ENCODE results near the gene KIAA1958. TPM values are rescaled to one million over a fixed set of nuclear protein-coding genes. Genes with fewer than 3 reads are reported as not detected.

KIAA1958 gene
- polyA plus RNA-seq, 3 donors: 1.9 to 4.2 (median 1.9) TPM

DNA sequence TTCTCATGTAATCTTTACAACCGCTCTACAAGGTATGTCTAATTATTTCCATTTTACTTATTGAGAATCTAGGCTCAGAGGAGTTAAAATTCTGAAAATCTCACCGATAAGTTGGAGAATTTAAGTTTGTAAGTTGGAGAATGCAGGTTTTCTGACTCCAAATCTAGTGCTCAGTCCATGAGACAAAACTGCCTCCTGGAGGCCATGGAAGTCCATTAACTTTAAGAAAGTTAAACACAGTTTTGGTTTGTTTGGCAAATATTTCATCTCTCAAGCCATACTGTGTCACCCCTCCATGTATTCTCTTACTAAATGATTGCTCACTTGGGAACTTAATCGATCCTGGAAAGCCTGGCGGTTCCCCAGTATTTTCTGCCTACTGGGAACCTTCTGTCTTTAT lies 178.7 kb downstream of the KIAA1958 start:
- no CpG with 5 or more reads among the region's 4 CpGs for WGBS (ENCODE audit: insufficient coverage)
- intact Hi-C loops (cut with micrococcal nuclease): no loop called here

DNA sequence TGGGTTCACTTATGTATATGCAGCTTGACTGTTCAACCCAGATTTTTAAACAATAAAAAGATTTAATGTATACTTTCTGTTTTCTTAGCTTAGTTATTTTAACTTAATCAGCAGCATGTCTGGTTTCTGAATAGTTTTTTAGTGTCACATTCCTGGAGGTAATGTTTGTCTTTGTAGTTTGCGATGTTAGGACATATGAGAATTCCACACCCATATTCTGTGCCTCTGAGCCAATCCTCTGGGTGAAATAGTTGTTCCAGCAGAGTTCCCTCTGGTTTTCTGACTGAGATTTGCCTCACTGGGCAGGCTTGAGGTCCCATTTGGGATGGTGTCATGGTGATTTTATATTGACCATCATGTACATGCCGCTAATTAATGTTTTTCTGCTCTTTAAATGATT lies 182.7 kb downstream of the KIAA1958 start:
- peaks cover 0 to 3% (median 2%) of the 10 kb centered on the region in 3 donors for H3K27me3 Mint-ChIP-seq (ENCODE audit: low read depth in 3 of 3)
- no peak overlapping the region for H3K27ac ChIP-seq (ENCODE audit: low read depth in 1 of 2, low read length in 2 of 2)
- no peak overlapping the region for H3K27ac Mint-ChIP-seq
- no peaks in the 10 kb centered on the region for H3K9me3 Mint-ChIP-seq
- DNase-seq: no peak
- H3K4me3 ChIP-seq (replicated peaks in 1 of 3; ENCODE audit: low read depth in 2 of 3, low read length in 3 of 3): no peak overlapping the region
- no peak overlapping the region for H2AFZ ChIP-seq (ENCODE audit: insufficient read depth, low read depth, low read length, poor library complexity, severe bottlenecking)
- H3K4me3 Mint-ChIP-seq: no peak overlapping the region
- H3K9me3 ChIP-seq (replicated peaks in 1 of 2; ENCODE audit: control insufficient read depth in 1 of 2, insufficient read depth in 1 of 2, low read length in 2 of 2): no peaks in the 10 kb centered on the region
- H3K4me1 Mint-ChIP-seq: no peaks in the 10 kb centered on the region
- no CpG with 5 or more reads among the region's 2 CpGs for WGBS (ENCODE audit: insufficient coverage)
- H3K4me2 ChIP-seq (replicated peaks; ENCODE audit: extremely low read depth, low read length, poor library complexity, severe bottlenecking): no peak overlapping the region
- H3K79me2 ChIP-seq (ENCODE audit: insufficient read depth, low read length): no peaks in the 10 kb centered on the region
- H4K20me1 ChIP-seq (ENCODE audit: insufficient read depth, low read length): no peaks in the 10 kb centered on the region
- H3K36me3 Mint-ChIP-seq: no peaks in the 10 kb centered on the region
- no peak overlapping the region for H3K9ac ChIP-seq (ENCODE audit: insufficient read depth, low read length, poor library complexity, severe bottlenecking)
- no peaks in the 10 kb centered on the region for H3K27me3 ChIP-seq (ENCODE audit: control insufficient read depth in 2 of 2, insufficient read depth in 2 of 2, low read length in 2 of 2)
- TF ChIP-seq, protein P1, sequence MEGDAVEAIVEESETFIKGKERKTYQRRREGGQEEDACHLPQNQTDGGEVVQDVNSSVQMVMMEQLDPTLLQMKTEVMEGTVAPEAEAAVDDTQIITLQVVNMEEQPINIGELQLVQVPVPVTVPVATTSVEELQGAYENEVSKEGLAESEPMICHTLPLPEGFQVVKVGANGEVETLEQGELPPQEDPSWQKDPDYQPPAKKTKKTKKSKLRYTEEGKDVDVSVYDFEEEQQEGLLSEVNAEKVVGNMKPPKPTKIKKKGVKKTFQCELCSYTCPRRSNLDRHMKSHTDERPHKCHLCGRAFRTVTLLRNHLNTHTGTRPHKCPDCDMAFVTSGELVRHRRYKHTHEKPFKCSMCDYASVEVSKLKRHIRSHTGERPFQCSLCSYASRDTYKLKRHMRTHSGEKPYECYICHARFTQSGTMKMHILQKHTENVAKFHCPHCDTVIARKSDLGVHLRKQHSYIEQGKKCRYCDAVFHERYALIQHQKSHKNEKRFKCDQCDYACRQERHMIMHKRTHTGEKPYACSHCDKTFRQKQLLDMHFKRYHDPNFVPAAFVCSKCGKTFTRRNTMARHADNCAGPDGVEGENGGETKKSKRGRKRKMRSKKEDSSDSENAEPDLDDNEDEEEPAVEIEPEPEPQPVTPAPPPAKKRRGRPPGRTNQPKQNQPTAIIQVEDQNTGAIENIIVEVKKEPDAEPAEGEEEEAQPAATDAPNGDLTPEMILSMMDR (IDR thresholded peaks at IDR 0.05): no peak
- intact Hi-C loops (cut with micrococcal nuclease): no loop called here
- H3K36me3 ChIP-seq (replicated peaks in 1 of 2; ENCODE audit: control insufficient read depth in 1 of 2, insufficient read depth in 2 of 2, low read length in 2 of 2): no peaks in the 10 kb centered on the region
- H3K4me1 ChIP-seq (ENCODE audit: control insufficient read depth in 1 of 2, insufficient read depth in 2 of 2, low read length in 2 of 2): no peaks in the 10 kb centered on the region

More for the DNA sequence above, 178.7 kb downstream of the KIAA1958 start:
- Histone ChIP-seq H3K79me2 (ENCODE audit: insufficient read depth, low read length) (no peaks in the 10 kb centered on the region), H4K20me1 (ENCODE audit: insufficient read depth, low read length) (no peaks in the 10 kb centered on the region), H3K4me3 (replicated peaks in 1 of 3; ENCODE audit: low read depth in 2 of 3, low read length in 3 of 3) (no peak overlapping the region), H3K9me3 (replicated peaks in 1 of 2; ENCODE audit: control insufficient read depth in 1 of 2, insufficient read depth in 1 of 2, low read length in 2 of 2) (no peaks in the 10 kb centered on the region), H3K9ac (ENCODE audit: insufficient read depth, low read length, poor library complexity, severe bottlenecking) (no peak overlapping the region), H3K27ac (ENCODE audit: low read depth in 1 of 2, low read length in 2 of 2) (no peak overlapping the region), H3K36me3 (replicated peaks in 1 of 2; ENCODE audit: control insufficient read depth in 1 of 2, insufficient read depth in 2 of 2, low read length in 2 of 2) (no peaks in the 10 kb centered on the region), H3K4me1 (ENCODE audit: control insufficient read depth in 1 of 2, insufficient read depth in 2 of 2, low read length in 2 of 2) (no peaks in the 10 kb centered on the region), H3K4me2 (replicated peaks; ENCODE audit: extremely low read depth, low read length, poor library complexity, severe bottlenecking) (no peak overlapping the region), H3K27me3 (ENCODE audit: control insufficient read depth in 2 of 2, insufficient read depth in 2 of 2, low read length in 2 of 2) (no peaks in the 10 kb centered on the region), H2AFZ (ENCODE audit: insufficient read depth, low read depth, low read length, poor library complexity, severe bottlenecking) (no peak overlapping the region)
- H3K36me3 Mint-ChIP-seq: peaks cover under 1 to 3% of the 10 kb centered on the region in 2 donors
- H3K27me3 Mint-ChIP-seq (ENCODE audit: low read depth in 3 of 3): no peaks in the 10 kb centered on the region
- H3K9me3 Mint-ChIP-seq: peaks cover 0 to 1% (median 0%) of the 10 kb centered on the region in 7 donors
- TF ChIP-seq, protein P1 (IDR thresholded peaks at IDR 0.05): no peak
- DNase-seq: no peak
- H3K4me3 Mint-ChIP-seq: no peak overlapping the region
- H3K27ac Mint-ChIP-seq: no peak overlapping the region
- no peaks in the 10 kb centered on the region for H3K4me1 Mint-ChIP-seq

Data from CD14-positive monocyte (primary cell).